ENCODE data around the gene SPAG9.
"Not testable (repeated sequence)": the region's sequence is repeated elsewhere in the genome, so short reads cannot be mapped to it uniquely, and the experiment has no call there.

SPAG9 gene

DNA sequence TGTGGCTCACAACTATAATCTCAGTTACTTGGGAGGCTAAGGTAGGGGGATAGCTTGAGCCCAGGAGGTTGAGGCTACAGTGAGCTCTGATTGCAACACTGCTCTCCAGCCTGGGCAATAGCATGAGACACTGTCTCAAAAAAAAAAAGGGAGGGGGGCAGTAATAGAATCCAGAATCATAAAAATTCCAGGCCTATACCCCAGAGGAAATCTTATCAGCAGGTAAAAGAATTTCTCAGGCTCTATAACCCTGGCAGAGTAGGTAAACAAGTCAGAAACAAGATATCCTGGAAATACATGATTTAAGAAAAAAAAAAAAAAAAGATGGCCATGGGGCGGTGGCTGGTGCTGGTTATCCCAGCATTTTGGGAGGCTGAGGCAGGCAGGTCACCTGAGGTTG, 12.9 kb downstream of the SPAG9 start:
- DNase-seq (ENCODE audit: low spot score), result no peak
- ChIA-PET POLR2A (ENCODE audit: low non-redundant PET) (no interaction called here), CTCF (interaction anchor here (0.6 to 0.7 kb wide), 2 partner anchors 50 to 297 kb away, joined by 4 to 5 read pairs; no protein-coding TSS in a partner anchor)
- H3K27ac ChIP-seq, result no peak overlapping the region
- TF ChIP-seq CTCF (conservative IDR thresholded peaks at IDR 0.05; ENCODE audit: low read depth), result no peak

DNA sequence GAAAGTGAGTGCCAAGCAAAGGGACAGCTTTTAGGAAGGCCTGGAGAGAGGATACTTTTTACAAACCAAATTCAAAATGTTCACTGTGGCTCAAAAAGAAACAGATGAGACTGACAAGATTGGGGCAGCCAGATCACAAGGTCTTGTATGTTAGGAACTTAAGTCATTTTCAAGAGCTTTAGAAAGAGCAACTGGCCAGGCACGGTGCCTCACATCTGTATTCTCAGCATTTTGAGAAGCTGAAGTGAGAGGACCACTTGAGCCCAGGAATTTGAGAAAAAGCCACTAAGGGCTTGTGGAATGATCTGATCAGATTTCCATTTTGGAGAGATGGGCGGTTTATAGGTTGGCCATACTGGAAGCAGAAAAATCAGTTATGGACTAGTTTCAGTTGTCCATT, 17.2 kb downstream of the SPAG9 start:
- DNase-seq (ENCODE audit: low spot score), result no peak
- ChIA-PET POLR2A (ENCODE audit: low non-redundant PET) (no interaction called here), CTCF (interaction anchor here (0.7 kb wide), 1 partner anchor 28 kb away, joined by 3 read pairs; no protein-coding TSS in a partner anchor)
- TF ChIP-seq CTCF (conservative IDR thresholded peaks at IDR 0.05; ENCODE audit: low read depth), result no peak
- H3K27ac ChIP-seq, result no peak overlapping the region

DNA sequence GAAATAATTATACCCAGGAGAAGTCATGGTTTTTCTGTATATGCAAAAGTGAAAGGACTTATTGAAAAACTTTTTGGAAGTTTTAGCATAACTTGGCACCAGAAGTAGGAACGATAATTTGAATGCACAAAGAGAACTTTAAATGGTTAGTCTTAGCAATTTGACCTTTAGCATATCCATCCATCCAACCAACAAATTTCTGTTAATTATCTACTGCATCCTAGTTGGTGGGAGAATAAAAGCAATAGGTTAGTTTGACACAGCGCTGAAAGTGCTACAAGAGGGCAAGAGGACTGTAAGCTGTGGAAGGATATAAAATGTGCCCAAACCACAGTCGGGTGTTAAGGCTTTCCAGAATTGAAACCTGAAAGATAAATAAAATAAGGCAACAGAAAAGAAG, 17.6 kb downstream of the SPAG9 start:
- POLR2A ChIA-PET (ENCODE audit: low non-redundant PET), result no interaction called here
- TF ChIP-seq CTCF (conservative IDR thresholded peaks at IDR 0.05; ENCODE audit: low read depth), result no peak
- DNase-seq (ENCODE audit: low spot score), result no peak
- no peak overlapping the region for H3K27ac ChIP-seq
- CTCF ChIA-PET, result interaction anchor here (0.7 kb wide), 1 partner anchor 27 kb away, joined by 3 read pairs; no protein-coding TSS in a partner anchor

- POLR2A ChIA-PET (ENCODE audit: low non-redundant PET), result no interaction called here
- no peak for DNase-seq (ENCODE audit: low spot score)
Measured at GRCh38 chr17:51097708-51098446, 22.8 kb downstream of the SPAG9 start.

DNA sequence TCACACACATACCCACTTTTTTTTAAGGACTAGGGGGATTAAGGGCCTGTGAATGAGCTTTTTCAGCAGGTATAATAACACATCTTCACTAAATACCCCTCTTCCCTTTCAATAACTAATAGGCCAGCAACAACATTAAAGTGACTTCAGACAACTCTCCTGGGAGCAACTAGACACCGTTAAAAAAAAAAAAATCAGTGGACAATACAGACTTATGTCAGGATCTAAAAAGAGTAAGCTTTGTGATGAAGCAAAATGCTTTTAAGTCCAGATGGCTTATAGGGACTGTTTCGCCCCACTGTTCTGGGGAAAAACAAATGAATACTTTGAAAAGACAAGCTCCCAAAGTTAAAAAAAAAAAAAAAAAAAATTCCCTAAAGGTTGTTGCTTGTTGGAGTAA, 29.0 kb downstream of the SPAG9 start:
- DNase-seq (ENCODE audit: low spot score), result no peak
- H3K27ac ChIP-seq, result no peak overlapping the region
- CTCF ChIA-PET, result interaction anchor here (0.6 kb wide), 2 partner anchors 50 to 1018 kb away, joined by 4 to 6 read pairs; no protein-coding TSS in a partner anchor
- POLR2A ChIA-PET (ENCODE audit: low non-redundant PET), result interaction anchor here (0.6 to 0.7 kb wide), 2 partner anchors 8 to 11 kb away, joined by 3 to 6 read pairs; no protein-coding TSS in a partner anchor
- TF ChIP-seq CTCF (conservative IDR thresholded peaks at IDR 0.05; ENCODE audit: low read depth), result no peak

More at GRCh38 chr17:51097708-51098446, 22.8 kb downstream of the SPAG9 start:
- no peak overlapping the region for H3K27ac ChIP-seq
- TF ChIP-seq CTCF (conservative IDR thresholded peaks at IDR 0.05; ENCODE audit: low read depth), result no peak
- CTCF ChIA-PET, result no interaction called here

DNA sequence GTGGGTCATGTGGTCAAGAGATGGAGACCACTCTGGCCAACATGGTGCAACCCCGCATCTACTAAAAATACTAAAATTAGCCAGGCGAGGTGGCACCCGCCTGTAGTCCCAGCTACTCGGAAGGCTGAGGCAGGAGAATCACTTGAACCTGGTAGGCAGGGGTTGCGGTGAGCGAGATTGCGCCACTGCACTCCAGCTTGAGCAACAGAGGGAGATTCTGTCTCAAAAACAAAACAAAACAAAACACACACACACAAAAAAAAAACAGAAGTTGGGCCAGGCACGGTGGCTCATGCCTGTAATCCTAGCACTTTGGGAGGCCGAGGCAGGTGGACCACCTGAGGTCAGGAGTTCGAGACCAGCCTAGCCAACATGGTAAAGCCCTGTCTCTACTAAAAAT, 31.8 kb downstream of the SPAG9 start:
- POLR2A ChIA-PET (ENCODE audit: low non-redundant PET); CTCF ChIA-PET; DNase-seq (ENCODE audit: low spot score); H3K27ac ChIP-seq: not testable (repeated sequence)

DNA sequence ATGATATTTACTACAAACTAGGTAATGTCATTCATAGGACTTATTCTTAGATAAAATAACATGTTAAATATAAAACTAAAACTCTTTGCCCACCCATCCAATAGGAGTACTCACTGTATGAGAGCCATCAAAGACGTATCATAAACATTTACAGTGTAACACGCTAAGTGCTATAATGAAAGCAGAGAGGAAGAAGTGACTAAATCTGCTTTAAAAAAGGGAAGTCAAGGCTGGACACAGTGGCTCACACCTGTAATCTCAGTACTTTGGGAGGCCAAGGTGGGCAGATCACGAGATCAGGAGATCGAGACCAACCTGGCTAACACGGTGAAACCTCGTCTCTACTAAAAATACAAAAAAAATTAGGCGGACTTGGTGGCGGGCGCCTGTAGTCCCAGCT, 32.4 kb downstream of the SPAG9 start:
- no peak for TF ChIP-seq CTCF (conservative IDR thresholded peaks at IDR 0.05; ENCODE audit: low read depth)
- no peak overlapping the region for H3K27ac ChIP-seq
- no peak for DNase-seq (ENCODE audit: low spot score)
- POLR2A ChIA-PET (ENCODE audit: low non-redundant PET), result no interaction called here
- CTCF ChIA-PET, result no interaction called here

All from RWPE1 (cell line).